GM18505 (cell line): ENCODE measurements around the gene CDH1.
"Not testable (repeated sequence)": the region's sequence is repeated elsewhere in the genome, so short reads cannot be mapped to it uniquely, and the experiment has no call there.

Experiments
- ATAC-seq: cut with Tn5 transposase; IDR thresholded peaks from one replicate; pipeline ENCODE4 v1.9.1; 2021; ENCODE audit not compliant: unreplicated experiment
- POLR2A ChIP-seq: IDR thresholded peaks from 4 replicates; pipeline ENCODE4 v1.6.1; 2011; ENCODE audit warnings: borderline replicate concordance; ENCODE audit not compliant: insufficient read depth, insufficient read length; ENCODE audit errors: extremely low read depth

The CDH1 gene

DNA sequence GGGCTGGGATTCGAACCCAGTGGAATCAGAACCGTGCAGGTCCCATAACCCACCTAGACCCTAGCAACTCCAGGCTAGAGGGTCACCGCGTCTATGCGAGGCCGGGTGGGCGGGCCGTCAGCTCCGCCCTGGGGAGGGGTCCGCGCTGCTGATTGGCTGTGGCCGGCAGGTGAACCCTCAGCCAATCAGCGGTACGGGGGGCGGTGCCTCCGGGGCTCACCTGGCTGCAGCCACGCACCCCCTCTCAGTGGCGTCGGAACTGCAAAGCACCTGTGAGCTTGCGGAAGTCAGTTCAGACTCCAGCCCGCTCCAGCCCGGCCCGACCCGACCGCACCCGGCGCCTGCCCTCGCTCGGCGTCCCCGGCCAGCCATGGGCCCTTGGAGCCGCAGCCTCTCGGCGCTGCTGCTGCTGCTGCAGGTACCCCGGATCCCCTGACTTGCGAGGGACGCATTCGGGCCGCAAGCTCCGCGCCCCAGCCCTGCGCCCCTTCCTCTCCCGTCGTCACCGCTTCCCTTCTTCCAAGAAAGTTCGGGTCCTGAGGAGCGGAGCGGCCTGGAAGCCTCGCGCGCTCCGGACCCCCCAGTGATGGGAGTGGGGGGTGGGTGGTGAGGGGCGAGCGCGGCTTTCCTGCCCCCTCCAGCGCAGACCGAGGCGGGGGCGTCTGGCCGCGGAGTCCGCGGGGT lies at the start of gene CDH1:
Gene CDH1, plus strand, starts transcription at position 247 of the 684 bp plus-strand sequence. Its CDS starts 124 bp downstream, at position 371.
- no peak for ATAC-seq
- no peak for TF ChIP-seq POLR2A

DNA sequence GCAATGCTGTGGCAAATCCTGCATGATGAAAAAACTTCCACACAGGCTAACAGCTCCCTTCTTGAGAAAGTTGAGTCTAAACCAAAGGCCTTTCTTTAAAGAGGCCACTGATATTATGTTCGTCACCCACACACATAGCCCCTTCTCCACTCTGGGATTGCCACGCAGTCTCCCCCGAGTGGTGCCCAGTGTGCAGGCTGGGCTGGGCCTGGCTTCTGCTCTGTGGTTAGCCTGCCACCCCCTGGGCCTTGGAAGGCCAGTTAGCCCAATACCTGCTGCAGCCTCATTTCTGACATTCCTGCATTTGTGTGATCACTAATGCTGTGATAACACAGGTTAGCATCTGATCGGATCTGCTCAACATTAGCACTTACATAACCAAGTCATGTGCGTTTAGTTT lies 47.2 kb upstream of the CDH1 start:
- no peak for TF ChIP-seq POLR2A
- no peak for ATAC-seq

DNA sequence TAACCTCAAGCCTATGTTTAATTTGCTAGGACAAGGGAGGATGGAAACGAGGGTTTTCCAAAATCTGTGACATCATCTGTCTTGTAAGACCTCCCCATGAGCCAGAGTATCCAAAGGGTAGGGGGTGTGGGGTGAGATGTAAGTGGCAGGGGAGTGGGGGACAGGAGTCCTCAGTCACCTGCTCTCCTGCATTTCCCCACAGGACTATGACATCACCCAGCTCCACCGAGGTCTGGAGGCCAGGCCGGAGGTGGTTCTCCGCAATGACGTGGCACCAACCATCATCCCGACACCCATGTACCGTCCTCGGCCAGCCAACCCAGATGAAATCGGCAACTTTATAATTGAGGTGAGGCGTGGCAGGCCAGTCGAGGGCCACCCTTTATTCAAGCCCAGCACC lies 41.5 kb upstream of the CDH1 start:
- TF ChIP-seq POLR2A: no peak
- no peak for ATAC-seq

DNA sequence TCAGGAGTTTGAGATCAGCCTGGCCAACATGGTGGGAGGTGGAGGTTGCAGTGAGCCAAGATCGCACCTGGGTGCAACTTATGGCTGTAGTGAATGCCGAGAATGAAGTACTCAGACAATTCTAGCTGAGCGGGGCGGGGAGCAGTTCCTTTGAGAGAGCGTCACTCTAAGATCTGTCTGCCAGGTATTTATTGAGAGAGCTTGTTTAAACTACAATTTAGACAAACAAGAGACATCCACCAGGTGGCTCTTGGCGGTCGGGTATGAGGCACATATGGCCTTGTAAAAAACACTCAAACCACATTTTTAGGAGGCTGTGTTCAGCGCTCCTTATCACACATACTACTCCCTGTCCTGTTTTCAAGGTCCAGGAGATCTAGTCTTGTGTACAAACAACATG lies 40.6 kb upstream of the CDH1 start:
- no peak for ATAC-seq

DNA sequence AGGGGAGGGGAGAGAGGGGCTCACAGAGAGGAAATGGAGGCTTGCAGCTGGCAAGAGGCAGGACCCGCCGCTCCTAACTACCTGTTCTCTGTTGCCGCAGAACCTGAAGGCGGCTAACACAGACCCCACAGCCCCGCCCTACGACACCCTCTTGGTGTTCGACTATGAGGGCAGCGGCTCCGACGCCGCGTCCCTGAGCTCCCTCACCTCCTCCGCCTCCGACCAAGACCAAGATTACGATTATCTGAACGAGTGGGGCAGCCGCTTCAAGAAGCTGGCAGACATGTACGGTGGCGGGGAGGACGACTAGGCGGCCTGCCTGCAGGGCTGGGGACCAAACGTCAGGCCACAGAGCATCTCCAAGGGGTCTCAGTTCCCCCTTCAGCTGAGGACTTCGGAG lies 39.0 kb upstream of the CDH1 start:
- no peak for TF ChIP-seq POLR2A
- no peak for ATAC-seq

More for the DNA sequence above, 40.6 kb upstream of the CDH1 start:
- TF ChIP-seq POLR2A: no peak

DNA sequence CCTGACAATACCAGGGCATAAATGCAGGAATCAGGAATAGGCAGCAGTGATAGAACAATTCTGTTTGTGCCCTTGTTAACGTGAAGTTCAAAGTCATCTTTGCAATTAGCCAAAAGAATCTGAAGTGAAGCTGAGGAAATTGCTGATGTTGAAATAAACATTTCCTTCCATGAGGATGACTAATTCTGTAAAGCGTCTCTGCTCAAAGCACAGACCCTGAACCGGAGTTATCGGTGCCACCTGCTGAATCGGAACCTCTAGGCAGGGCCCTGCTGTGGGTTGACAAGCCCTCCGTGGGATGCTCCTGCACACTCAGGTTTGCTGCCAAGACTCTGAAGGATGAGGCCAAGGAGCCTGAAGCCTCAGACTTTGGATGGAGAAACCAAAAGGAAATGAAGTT lies 37.0 kb upstream of the CDH1 start:
- TF ChIP-seq POLR2A: no peak
- no peak for ATAC-seq

DNA sequence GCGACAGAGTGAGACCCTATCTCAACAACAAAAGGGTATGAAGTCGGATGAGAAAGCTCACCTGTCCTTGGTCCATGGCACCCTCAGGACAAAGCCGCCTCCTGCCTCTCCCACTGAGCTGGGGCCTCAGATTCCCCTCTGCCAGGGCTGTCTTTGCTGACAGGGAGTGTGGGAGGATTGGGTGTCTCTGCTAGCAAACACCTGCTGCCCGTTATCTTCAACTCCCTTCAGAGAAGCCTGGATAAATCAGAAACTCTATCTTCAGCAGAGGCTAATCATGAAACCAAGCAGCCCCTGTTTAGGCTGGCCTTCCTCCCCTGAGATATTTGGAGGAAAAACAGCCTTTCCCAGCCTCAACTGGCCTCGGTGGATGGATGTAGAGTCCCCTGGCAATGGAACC lies 36.3 kb upstream of the CDH1 start:
- ATAC-seq: no peak
- no peak for TF ChIP-seq POLR2A

DNA sequence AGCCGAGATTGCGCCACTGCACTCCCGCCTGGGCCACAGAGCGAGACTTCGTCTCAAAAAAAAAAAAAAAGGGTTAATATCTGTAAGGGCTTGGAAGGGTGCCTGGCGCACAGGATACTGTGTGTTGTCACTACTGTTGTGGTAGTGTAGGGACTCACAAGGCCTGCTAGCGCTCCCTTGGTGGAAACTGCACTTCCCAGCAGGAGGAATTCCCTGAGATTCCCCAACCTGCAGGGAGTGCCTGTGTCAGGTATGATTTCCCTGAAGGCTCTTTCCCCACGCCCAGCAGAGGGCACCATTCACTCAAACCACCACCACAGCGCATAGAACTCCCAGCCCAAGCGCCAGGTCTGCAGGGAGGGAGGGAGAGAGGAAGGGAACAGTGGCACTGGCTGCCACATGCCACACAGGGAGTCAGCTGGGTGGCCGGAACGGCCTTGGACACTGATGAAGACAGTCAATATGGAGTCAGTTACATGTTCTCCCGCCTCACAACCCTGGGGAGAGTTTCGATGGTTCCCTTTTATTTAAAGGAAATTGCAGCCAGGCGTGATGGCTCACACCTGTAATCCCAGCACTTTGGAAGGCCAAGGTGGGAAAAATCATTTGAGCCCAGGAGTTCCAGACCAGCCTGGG lies 32.7 kb upstream of the CDH1 start:
- no peak for TF ChIP-seq POLR2A
- ATAC-seq: no peak

DNA sequence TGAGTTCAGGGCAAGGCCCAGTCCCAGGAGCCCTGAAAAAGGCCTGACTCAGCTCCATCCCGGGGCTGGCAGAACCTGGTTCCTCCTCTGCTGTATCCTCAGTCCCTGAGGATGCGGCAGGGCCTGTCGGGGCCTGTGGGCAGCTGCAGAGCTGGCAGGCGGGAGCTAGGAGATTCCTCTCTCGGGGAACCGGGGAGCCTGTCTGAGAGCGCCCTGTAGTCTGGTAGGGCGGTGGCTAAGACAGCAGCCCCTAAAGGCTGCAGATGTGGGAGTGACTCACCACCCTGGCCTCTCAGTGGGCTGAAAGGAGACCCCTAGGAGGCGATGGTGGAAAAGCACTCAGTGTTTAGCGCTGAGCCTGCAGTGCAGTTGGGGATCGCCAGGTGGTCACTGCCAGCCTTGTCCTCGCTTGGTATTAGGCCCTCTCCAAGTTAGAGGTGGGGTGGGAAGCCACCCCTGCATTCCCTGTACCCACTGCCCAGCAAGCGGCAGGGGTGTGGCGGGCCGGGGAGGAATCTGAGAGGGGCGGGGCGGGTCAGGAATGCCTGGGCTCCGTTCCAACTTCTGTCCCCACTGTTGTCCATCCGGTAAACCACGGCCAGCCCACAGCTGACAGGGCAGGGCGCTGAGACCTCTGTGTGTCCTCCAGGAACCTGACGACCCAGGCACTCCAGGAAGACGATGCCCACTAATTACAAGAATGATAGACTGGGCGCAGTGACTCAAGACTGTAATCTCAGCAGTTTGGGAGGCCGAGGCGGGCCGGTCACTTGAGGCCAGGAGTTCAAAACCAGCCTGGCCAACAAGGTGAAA lies 29.5 kb upstream of the CDH1 start:
- TF ChIP-seq POLR2A: no peak
- no peak for ATAC-seq

DNA sequence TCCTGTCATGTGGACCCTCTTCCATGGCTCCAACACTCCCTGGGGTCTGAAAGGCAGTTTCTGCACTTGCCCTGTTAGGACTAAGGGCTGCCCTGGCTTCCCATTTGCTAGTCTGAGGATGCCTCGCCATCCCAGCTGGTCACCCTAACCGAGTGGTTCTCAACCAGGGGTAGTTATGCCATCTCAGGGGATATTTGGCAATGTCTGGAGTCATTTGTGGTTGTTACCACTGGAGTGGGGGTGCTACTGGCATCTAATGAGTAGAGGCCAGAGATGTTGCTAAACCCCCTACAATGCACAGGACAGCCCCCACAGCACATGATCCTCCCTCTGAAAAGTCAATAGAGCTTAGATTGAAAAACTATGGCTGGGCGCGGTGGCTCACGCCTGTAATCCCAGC lies 26.9 kb upstream of the CDH1 start:
- TF ChIP-seq POLR2A: no peak
- no peak for ATAC-seq

DNA sequence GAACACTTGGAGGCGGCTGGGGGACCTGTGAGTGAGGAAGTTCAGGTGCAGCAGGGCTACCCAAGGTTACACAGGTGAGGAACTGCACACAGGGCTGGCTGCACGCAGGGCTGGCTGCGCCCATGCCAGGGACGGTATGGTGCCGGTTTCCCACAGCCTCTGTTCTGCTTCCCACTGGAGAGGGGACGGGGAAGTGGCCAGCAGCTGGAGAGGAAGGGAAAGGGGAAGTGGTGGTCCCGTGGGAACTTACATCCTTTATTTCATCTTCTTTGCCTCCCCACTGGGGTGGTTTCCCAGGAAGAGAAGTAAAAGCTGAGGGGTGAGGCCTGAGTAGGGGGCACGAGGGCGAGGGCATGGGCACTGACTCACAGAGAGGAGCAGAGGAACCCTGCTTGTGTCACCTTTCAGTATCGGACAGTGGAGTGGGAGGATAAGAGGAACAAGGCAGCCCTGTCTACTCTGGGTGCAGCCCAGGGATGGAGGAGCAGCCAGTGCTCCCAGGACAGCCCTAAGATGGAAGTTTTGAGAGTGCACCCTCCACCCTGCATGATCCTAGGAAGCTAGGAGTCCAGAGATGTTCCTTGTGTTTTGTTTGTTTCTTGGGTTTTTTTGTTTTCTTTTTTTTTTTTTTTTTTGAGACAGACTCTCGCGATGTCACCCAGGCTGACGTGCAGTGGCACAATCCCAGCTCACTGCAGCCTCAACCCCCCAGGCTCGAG lies 25.5 kb upstream of the CDH1 start:
- ATAC-seq: no peak
- no peak for TF ChIP-seq POLR2A

DNA sequence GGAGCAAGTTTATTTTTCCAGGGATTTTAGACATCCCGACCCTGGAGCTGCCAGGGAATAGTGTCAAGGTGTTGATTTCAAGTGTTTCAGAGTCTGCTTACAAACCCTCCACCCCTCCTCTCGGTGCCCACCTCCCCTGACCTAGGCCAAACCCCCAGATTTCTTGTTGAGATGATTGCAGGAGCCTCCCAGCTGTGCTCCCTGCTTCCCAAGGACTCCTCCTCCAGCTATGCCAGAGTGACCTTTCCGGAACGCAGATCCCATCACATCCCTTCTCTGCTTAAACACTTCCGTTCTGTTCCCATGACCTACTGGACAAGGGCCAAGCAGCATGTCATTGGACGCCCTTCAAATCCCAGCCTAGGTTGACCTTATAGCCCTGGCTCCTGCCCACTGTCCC lies 23.7 kb upstream of the CDH1 start:
- no peak for TF ChIP-seq POLR2A
- ATAC-seq: no peak

DNA sequence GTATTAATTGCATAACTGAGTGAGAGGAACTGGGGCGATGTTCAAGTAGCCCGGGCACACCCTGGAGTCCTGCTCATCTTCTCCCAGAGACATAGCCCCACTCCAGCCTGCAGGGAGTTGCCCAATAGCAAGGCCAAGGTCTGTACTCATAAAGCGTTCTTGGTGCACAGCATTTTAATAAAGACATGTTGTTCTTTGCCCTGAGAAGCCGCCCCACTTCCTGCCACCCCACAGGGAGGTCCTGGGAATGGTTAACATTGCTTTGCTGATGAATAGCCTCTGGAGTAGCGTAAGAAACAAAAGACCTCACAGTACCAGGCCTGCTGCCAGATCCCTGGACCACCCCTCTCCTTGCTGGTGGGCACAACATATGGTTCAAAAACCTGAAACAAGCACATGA lies 21.6 kb upstream of the CDH1 start:
- no peak for ATAC-seq
- TF ChIP-seq POLR2A: no peak

DNA sequence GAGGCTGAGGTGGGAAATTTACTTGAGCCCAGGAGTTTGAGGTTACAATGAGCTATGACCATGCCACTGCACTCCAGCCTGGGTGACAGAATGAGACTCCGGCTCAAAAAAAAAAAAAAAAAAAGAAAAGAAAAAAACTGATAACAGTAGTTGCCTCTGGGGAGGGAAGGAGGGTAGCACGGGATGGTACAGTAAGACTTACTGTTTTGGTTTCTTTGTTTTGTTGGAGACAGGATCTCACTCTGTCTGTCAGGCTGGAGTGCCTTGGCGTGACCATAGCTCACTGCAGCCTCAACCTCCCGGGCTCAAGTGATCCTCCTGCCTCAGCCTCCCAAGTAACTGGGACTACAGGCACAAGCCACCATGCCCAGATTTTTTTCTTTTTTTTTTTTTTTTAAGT lies 20.6 kb upstream of the CDH1 start:
- ATAC-seq: not testable (repeated sequence)

DNA sequence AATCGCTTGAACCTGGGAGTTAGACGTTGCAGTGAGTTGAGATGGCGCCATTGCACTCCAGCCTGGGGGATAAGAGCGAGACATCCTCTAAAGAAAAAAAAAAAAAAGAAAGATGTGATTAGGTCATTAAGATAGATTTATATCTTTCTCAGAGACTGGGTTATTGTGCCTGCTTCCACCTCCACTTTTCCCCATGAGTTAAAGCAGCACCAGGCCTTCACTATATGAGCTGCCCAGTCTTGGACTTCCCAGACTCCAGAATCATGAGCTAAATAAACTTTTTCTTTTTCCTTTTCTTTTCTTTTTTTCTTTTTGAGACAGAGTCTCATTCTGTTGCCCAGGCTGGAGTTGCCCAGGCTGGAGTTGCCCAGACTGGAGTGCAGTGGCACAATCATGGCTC lies 19.4 kb upstream of the CDH1 start:
- no peak for ATAC-seq
- no peak for TF ChIP-seq POLR2A
